Transverse colon (tissue), 4 donors: ENCODE measurements around the gene ECT2L. TPM values are rescaled to one million over a fixed set of nuclear protein-coding genes. Genes with fewer than 3 reads are reported as not detected.

Experiments
- DNase-seq: peaks from one replicate; pipeline ENCODE4 v3.0.0-alpha.2; 2019
- H3K27ac ChIP-seq, 4 donors: fragments of 200-600 bp; sonication (generic); 2 replicates each; pipeline ENCODE4 v1.5.1; 2016 to 2018; ENCODE audit warnings: inconsistent platforms in 4 of 4
- H3K27me3 ChIP-seq: fragments of 200-600 bp; sonication (generic); 2 replicates; pipeline ENCODE4 v1.5.1; 2017; ENCODE audit warnings: inconsistent platforms
- H3K36me3 ChIP-seq, 4 donors: fragments of 200-600 bp; sonication (generic); 2 replicates each; pipeline ENCODE4 v1.5.1; 2017 to 2019; ENCODE audit warnings: inconsistent platforms in 4 of 4
- H3K4me1 ChIP-seq, 4 donors: fragments of 200-600 bp; sonication (generic); 2 replicates each; pipeline ENCODE4 v1.5.1; 2017 to 2020; ENCODE audit warnings: inconsistent platforms in 4 of 4
- H3K4me3 ChIP-seq, 4 donors: fragments of 200-600 bp; sonication (generic); 1 replicate in 1 of 4; 2 replicates in 3 of 4; pipeline versions ENCODE4 v1.5.1 to v1.6.1; 2017 to 2019; ENCODE audit warnings: inconsistent platforms in 4 of 4
- H3K9me3 ChIP-seq, 2 donors: fragments of 200-600 bp; sonication (generic); 2 replicates each; pipeline ENCODE4 v1.5.1; 2017 to 2019; ENCODE audit warnings: inconsistent platforms in 2 of 2
- EP300 ChIP-seq: sonication (generic); formaldehyde crosslinking; IDR thresholded peaks from one replicate; pipeline ENCODE4 v1.6.1; 2017; ENCODE audit warnings: antibody characterized with exemption, low read depth
- POLR2A ChIP-seq: fragments of 450-650 bp; IDR thresholded peaks from one replicate; pipeline ENCODE4 v1.6.1; 2016; ENCODE audit warnings: antibody characterized with exemption, mild to moderate bottlenecking, moderate library complexity
- POLR2AphosphoS5 ChIP-seq, 3 donors: sonication (generic); formaldehyde crosslinking; IDR thresholded peaks; one replicate each; pipeline ENCODE4 v1.6.1; 2016; ENCODE audit warnings: antibody characterized with exemption in 3 of 3
- WGBS, 2 donors: methylation state at CpG; one replicate each; pipeline ENCODE4 v1.1.5; 2018; ENCODE audit warnings: low coverage in 1 of 2; 5-methylcytosine and 5-hydroxymethylcytosine counted together
- in situ Hi-C, 4 donors: fragments of 200-750 bp; cut with MboI; loops; one replicate each; pipeline versions ENCODE4 v1.15.0 to v1.15.1; 2017; ENCODE audit warnings: low sequenced_read_pairs in 3 of 4, low pct_ligation_motif_present in 1 of 4, low pct_unique_long_range_greater_than_20kb in 1 of 4
- intact Hi-C: fragments of 100-400 bp; cut with DNase I; formaldehyde crosslinking; loops from one replicate; pipeline ENCODE4 v1.15.1; 2023; ENCODE audit warnings: low total_unique reads
- total RNA-seq, 4 donors: library from RNA; depleted of rRNA; stranded (reverse); fragments of >200 nt; gene quantifications; one replicate each; pipeline ENCODE4 v1.1.0, GENCODE V29; 2016
- TF ChIP-seq, protein P1 (sequence below), 5 experiments: fragments of 200-600 bp in 3 of 5; fragments of 450-650 bp in 2 of 5; sonication (generic) in 3 of 5; IDR thresholded peaks; 1 replicate in 2 of 5; 2 replicates in 3 of 5; pipeline ENCODE4 v1.5.1; 2016 to 2017; ENCODE audit warnings: antibody characterized with exemption in 5 of 5, inconsistent platforms in 3 of 5, mild to moderate bottlenecking in 2 of 5, moderate library complexity in 1 of 5

ECT2L gene
- total RNA-seq, 4 donors from 2014 or later: 0.16 TPM; not detected in 3

DNA sequence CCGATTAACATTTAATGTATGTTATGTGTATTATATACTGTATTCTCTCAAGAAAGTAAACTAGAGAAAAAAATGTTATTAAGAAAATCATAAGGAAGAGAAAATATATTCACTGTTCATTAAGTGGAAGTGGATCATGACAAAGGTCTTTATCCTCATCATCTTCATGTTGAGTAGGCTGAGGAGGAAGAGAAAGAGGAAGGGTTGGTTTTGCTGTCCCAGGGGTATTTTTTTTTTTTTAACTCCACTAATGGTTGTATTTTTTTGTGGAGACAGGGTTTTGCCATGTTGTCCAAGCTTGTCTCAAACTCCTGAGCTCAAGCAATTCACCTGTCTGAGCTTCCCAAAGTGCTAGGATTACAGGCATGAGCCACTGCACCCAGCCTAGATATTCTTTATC is 11.0 kb downstream of the ECT2L start:
- DNase-seq: no peak
- no peaks in the 10 kb centered on the region for H3K9me3 ChIP-seq
- TF ChIP-seq EP300: no peak
- TF ChIP-seq POLR2A: no peak
- TF ChIP-seq, protein P1, sequence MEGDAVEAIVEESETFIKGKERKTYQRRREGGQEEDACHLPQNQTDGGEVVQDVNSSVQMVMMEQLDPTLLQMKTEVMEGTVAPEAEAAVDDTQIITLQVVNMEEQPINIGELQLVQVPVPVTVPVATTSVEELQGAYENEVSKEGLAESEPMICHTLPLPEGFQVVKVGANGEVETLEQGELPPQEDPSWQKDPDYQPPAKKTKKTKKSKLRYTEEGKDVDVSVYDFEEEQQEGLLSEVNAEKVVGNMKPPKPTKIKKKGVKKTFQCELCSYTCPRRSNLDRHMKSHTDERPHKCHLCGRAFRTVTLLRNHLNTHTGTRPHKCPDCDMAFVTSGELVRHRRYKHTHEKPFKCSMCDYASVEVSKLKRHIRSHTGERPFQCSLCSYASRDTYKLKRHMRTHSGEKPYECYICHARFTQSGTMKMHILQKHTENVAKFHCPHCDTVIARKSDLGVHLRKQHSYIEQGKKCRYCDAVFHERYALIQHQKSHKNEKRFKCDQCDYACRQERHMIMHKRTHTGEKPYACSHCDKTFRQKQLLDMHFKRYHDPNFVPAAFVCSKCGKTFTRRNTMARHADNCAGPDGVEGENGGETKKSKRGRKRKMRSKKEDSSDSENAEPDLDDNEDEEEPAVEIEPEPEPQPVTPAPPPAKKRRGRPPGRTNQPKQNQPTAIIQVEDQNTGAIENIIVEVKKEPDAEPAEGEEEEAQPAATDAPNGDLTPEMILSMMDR (IDR thresholded peaks at IDR 0.05): no peak
- TF ChIP-seq POLR2AphosphoS5 (IDR thresholded peaks at IDR 0.05): no peak
- in situ Hi-C loops (loop anchor here in 3 of 4 donors (25.0 kb wide), 2 partner anchors 305 to 555 kb away; partner anchors contain the start of gene CITED2 (in 2 of the 3)), intact Hi-C loops (no loop called here)
- no peak overlapping the region for H3K27ac ChIP-seq
- no peaks in the 10 kb centered on the region for H3K27me3 ChIP-seq
- no peaks in the 10 kb centered on the region for H3K4me1 ChIP-seq
- 97% methylated on average over 1 of the region's 1 CpG; no CpG with 5 or more reads in 1 of the 2 donors for WGBS, 2 donors
- no peak overlapping the region for H3K4me3 ChIP-seq
- H3K36me3 ChIP-seq: no peaks in the 10 kb centered on the region

DNA sequence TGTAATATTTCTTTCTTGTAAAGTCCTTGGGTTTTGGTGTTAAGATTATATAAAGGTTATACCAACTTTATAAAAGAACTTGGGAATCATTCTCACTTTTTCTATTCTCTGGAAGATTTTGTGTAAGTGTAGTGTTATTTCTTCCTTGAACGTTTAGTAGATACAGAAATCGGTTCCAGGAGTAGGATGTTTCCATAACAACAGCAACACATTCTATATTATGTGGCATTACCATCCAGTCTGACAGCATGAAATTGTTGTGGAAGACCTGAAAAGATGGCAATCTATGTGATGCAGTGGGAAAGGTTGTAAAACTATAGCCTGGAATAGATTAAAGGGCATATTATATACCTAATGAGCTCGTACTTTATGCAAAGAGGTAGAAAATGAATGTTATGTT is 13.8 kb downstream of the ECT2L start:
- no peak overlapping the region for H3K4me3 ChIP-seq
- intact Hi-C loops (no loop called here), in situ Hi-C loops (loop anchor here in 3 of 4 donors (10.0 to 25.0 kb wide), 4 partner anchors 175 to 555 kb away; partner anchors contain the start of genes CITED2 (in 2 of the 3) and REPS1 (in 1 of the 3))
- no peaks in the 10 kb centered on the region for H3K27me3 ChIP-seq
- H3K9me3 ChIP-seq: no peaks in the 10 kb centered on the region
- H3K36me3 ChIP-seq: no peaks in the 10 kb centered on the region
- no peak overlapping the region for H3K27ac ChIP-seq
- TF ChIP-seq, protein P1 (IDR thresholded peaks at IDR 0.05): no peak
- TF ChIP-seq POLR2AphosphoS5 (IDR thresholded peaks at IDR 0.05): no peak
- TF ChIP-seq EP300: no peak
- TF ChIP-seq POLR2A: no peak
- WGBS, 2 donors: 87 to 92% methylated on average over 3 of the region's 3 CpGs
- DNase-seq: no peak
- H3K4me1 ChIP-seq: no peaks in the 10 kb centered on the region

DNA sequence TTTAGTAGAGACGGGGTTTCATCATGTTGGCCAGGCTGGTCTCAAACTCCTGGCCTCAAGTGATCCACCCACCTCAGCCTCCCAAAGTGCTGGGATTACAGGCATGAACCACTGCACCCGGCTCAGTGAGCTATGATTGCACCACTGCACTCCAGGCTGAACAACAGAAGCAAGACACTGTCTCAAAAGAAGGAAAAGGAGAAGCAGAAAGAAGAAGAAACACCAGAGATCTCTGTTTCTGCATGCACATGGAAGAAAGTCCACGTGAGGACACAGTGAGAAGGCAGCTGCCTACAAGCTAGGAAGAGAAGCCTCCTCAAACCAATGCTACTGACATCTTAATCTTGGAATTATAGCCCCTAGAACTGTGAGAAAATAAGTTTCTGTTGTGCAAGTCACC is 16.0 kb downstream of the ECT2L start:
- Histone ChIP-seq H3K4me1 (peaks cover 0 to 7% (median 3%) of the 10 kb centered on the region in 4 donors), H3K4me3 (no peak overlapping the region), H3K27me3 (no peaks in the 10 kb centered on the region), H3K36me3 (no peaks in the 10 kb centered on the region), H3K9me3 (no peaks in the 10 kb centered on the region), H3K27ac (no peak overlapping the region)
- no peak for TF ChIP-seq EP300
- TF ChIP-seq, protein P1 (IDR thresholded peaks at IDR 0.05): no peak
- TF ChIP-seq POLR2AphosphoS5 (IDR thresholded peaks at IDR 0.05): no peak
- TF ChIP-seq POLR2A: no peak
- in situ Hi-C loops (loop anchor here in 3 of 4 donors (10.0 to 25.0 kb wide), 4 partner anchors 173 to 553 kb away; partner anchors contain the start of genes CITED2 (in 2 of the 3) and REPS1 (in 1 of the 3)), intact Hi-C loops (no loop called here)
- 40 to 85% methylated on average over 1 to 3 of the region's 3 CpGs for WGBS, 2 donors
- DNase-seq: no peak

DNA sequence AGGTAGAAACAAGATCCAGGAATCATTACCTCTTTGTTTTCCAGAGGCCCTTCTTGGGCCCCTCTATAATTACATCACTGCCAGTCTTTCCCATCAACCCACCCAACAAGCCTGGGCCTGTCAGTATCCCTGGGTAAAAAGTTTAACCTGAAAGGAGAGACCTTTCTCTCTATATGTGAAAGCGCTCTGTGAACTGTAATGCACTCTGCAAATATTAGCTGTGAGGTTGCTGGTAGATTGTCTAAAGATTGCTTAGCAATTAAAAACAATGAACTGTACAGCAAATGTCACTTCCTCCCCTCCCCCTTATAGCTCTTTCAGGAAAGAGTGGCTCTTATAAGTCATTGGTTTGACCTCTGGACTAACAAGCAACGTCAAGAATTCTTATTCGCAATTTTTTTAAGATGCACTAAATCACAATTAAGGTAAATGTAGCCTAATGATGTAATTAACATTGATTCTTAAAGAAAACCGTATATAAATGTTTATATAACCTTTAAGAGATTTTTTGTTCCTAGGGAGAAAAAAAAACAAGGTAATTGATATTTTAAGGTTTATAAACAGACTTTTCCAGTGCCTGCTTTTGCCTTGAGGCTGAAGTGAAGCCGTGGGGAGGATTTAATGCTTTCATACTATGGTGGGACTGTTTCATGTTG is 18.4 kb downstream of the ECT2L start:
- TF ChIP-seq, protein P1 (IDR thresholded peaks at IDR 0.05): no peak
- TF ChIP-seq POLR2AphosphoS5 (IDR thresholded peaks at IDR 0.05) (no peak), EP300 (no peak), POLR2A (no peak)
- Histone ChIP-seq H3K4me1 (peaks cover 0 to 26% (median 13%) of the 10 kb centered on the region in 4 donors), H3K36me3 (no peaks in the 10 kb centered on the region), H3K9me3 (no peaks in the 10 kb centered on the region), H3K4me3 (no peak overlapping the region), H3K27ac (no peak overlapping the region), H3K27me3 (no peaks in the 10 kb centered on the region)
- WGBS, 2 donors: 32 to 51% methylated on average over 4 to 5 of the region's 5 CpGs
- intact Hi-C loops: no loop called here
- in situ Hi-C loops: loop anchor here in 3 of 4 donors (10.0 to 25.0 kb wide), 4 partner anchors 170 to 550 kb away; partner anchors contain the start of genes CITED2 (in 2 of the 3) and REPS1 (in 1 of the 3)
- no peak for DNase-seq
